ENCODE data around the gene MTMR11. TPM values are rescaled to one million over a fixed set of nuclear protein-coding genes. Genes with fewer than 3 reads are reported as not detected.

MTMR11 gene
- total RNA-seq, 1 experiment from 2014 or later, result 10.5 TPM

DNA sequence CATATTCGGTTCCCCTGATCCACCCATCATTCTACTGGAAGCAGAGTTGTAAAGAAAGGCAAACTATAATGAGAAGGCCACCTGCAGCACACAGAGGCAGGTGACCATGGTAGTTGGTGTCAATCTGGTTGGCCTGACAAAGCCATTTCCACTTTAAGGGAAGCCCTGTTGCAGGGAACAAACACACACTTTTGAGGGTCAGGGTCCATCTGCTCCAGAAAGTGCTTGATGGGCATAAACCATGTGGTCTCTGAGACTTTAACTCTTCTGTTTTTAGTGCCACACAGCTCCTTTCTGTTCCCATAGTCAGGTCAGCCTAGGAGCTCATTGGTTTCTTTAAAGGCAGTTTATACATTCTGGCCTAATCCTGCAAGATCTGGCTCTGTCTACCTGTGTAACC is 54.8 kb downstream of the MTMR11 start:
- no peak overlapping the region for H3K4me3 ChIP-seq (replicated peaks in 1 of 2; ENCODE audit: low read depth in 1 of 2, low read length in 2 of 2)
- no TSS peak for BruUV-seq (replicated peaks)
- no peak overlapping the region for H3K27ac ChIP-seq (ENCODE audit: low read depth, low read length)
- H3K9ac ChIP-seq (ENCODE audit: low read length), result no peak overlapping the region
- no peaks in the 10 kb centered on the region for H3K36me3 ChIP-seq (ENCODE audit: control insufficient read depth in 1 of 2, insufficient read depth in 2 of 2, low read length in 2 of 2)
- RAD21 ChIA-PET (ENCODE audit: low non-redundant PET in 1 of 2, low total read pairs in 2 of 2, uncharacterized antibody in 2 of 2, unreplicated experiment in 2 of 2), result no interaction called here
- H3K79me2 ChIP-seq (ENCODE audit: insufficient read depth, low read length), result no peaks in the 10 kb centered on the region
- no peak overlapping the region for H3K4me2 ChIP-seq (ENCODE audit: low read length)
- no peaks in the 10 kb centered on the region for H4K20me1 ChIP-seq (ENCODE audit: insufficient read depth)
- H3K27me3 ChIP-seq (ENCODE audit: insufficient read depth, low read length), result no peaks in the 10 kb centered on the region
- CTCF ChIA-PET, result no interaction called here
- no peak for TF ChIP-seq CEBPB (IDR thresholded peaks at IDR 0.05; ENCODE audit: low read depth)
- TF ChIP-seq, protein P1, sequence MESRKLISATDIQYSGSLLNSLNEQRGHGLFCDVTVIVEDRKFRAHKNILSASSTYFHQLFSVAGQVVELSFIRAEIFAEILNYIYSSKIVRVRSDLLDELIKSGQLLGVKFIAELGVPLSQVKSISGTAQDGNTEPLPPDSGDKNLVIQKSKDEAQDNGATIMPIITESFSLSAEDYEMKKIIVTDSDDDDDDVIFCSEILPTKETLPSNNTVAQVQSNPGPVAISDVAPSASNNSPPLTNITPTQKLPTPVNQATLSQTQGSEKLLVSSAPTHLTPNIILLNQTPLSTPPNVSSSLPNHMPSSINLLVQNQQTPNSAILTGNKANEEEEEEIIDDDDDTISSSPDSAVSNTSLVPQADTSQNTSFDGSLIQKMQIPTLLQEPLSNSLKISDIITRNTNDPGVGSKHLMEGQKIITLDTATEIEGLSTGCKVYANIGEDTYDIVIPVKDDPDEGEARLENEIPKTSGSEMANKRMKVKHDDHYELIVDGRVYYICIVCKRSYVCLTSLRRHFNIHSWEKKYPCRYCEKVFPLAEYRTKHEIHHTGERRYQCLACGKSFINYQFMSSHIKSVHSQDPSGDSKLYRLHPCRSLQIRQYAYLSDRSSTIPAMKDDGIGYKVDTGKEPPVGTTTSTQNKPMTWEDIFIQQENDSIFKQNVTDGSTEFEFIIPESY (IDR thresholded peaks at IDR 0.05; ENCODE audit: extremely low read depth, insufficient replicate concordance, low read length), result no peak
- TF ChIP-seq, protein P2, sequence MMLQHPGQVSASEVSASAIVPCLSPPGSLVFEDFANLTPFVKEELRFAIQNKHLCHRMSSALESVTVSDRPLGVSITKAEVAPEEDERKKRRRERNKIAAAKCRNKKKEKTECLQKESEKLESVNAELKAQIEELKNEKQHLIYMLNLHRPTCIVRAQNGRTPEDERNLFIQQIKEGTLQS (IDR thresholded peaks at IDR 0.05), result no peak
- TF ChIP-seq CBX3 (IDR thresholded peaks at IDR 0.05; ENCODE audit: low read depth), result no peak
- no peak for TF ChIP-seq SIN3A (IDR thresholded peaks at IDR 0.05; ENCODE audit: low read depth)
- no peak for TF ChIP-seq YY1 (IDR thresholded peaks at IDR 0.05; ENCODE audit: extremely low read depth, insufficient replicate concordance, low read depth, low read length)
- no peak for TF ChIP-seq SP1 (IDR thresholded peaks at IDR 0.05; ENCODE audit: low read depth)
- no peak for TF ChIP-seq FOSL1 (IDR thresholded peaks at IDR 0.05; ENCODE audit: low read depth)
- TF ChIP-seq JUND (IDR thresholded peaks at IDR 0.05), result no peak
- TF ChIP-seq EGR1 (IDR thresholded peaks at IDR 0.05; ENCODE audit: low read depth), result no peak
- no peak for TF ChIP-seq ZNF274 (IDR thresholded peaks at IDR 0.05; ENCODE audit: low read depth, low read length)
- no peak for TF ChIP-seq POLR2AphosphoS5 (IDR thresholded peaks at IDR 0.05; ENCODE audit: low read depth, low read length)
- TF ChIP-seq ELF1 (IDR thresholded peaks at IDR 0.05; ENCODE audit: borderline replicate concordance, low read depth), result no peak
- peaks cover 13 to 21% of the 10 kb centered on the region in 2 experiments for H3K4me1 ChIP-seq (ENCODE audit: control insufficient read depth in 1 of 2, insufficient read depth in 2 of 2, low read length in 2 of 2)
- no peak overlapping the region for H2AFZ ChIP-seq (ENCODE audit: low read depth, low read length, poor library complexity, severe bottlenecking)
- intact Hi-C loops (cut with micrococcal nuclease), result no loop called here
- no peaks in the 10 kb centered on the region for H3K9me2 ChIP-seq (ENCODE audit: insufficient read depth)
- ATAC-seq, result no peak
- no peaks in the 10 kb centered on the region for H3K9me3 ChIP-seq (ENCODE audit: control insufficient read depth in 1 of 2, insufficient read depth in 1 of 2, low read depth in 1 of 2, low read length in 2 of 2)
- POLR2A ChIA-PET, result no interaction called here
- no peak for DNase-seq (ENCODE audit: low read depth, low spot score)

Measured in HCT116 (cell line).